H9 (cell line): ENCODE results near the gene KCNA5. TPM values are rescaled to one million over a fixed set of nuclear protein-coding genes. Genes with fewer than 3 reads are reported as not detected.

ENCODE experiments used
- DNase-seq: peaks from one replicate; pipeline ENCODE4 v3.0.0-alpha.2; 2017
- H2AFZ ChIP-seq: one replicate; pipeline ENCODE4 v1.6.1; 2013; ENCODE audit warnings: mild to moderate bottlenecking, low read length, control low read depth, moderate library complexity
- H2AK5ac ChIP-seq: 2 replicates; pipeline ENCODE4 v1.6.1; 2013; ENCODE audit warnings: low read length, control low read depth, mixed read lengths; ENCODE audit not compliant: insufficient read length
- H2BK120ac ChIP-seq: one replicate; pipeline ENCODE4 v1.6.1; 2013; ENCODE audit warnings: low read depth, mild to moderate bottlenecking, low read length, control low read depth, inconsistent platforms; ENCODE audit not compliant: poor library complexity, severe bottlenecking
- H2BK12ac ChIP-seq: 2 replicates; pipeline ENCODE4 v1.6.1; 2013; ENCODE audit warnings: low read length, control low read depth, mixed read lengths, low read depth; ENCODE audit not compliant: insufficient read length
- H2BK15ac ChIP-seq: 2 replicates; pipeline ENCODE4 v1.6.1; 2013; ENCODE audit warnings: low read depth, low read length, control low read depth
- H2BK20ac ChIP-seq: one replicate; pipeline ENCODE4 v1.6.1; 2013; ENCODE audit warnings: low read depth, mild to moderate bottlenecking, low read length, control low read depth, inconsistent platforms; ENCODE audit not compliant: poor library complexity, severe bottlenecking
- H2BK5ac ChIP-seq: 2 replicates; pipeline ENCODE4 v1.6.1; 2013; ENCODE audit warnings: low read length, control low read depth, mixed read lengths; ENCODE audit not compliant: insufficient read length
- H3K14ac ChIP-seq: 2 replicates; pipeline ENCODE4 v1.6.1; 2013; ENCODE audit warnings: low read length, control low read depth; ENCODE audit not compliant: insufficient read depth
- H3K18ac ChIP-seq: 2 replicates; pipeline ENCODE4 v1.6.1; 2013; ENCODE audit warnings: low read depth, mild to moderate bottlenecking, mixed read lengths, low read length, control low read depth; ENCODE audit not compliant: insufficient read length
- H3K23ac ChIP-seq: 2 replicates; pipeline ENCODE4 v1.6.1; 2013; ENCODE audit warnings: low read length, control low read depth, mixed read lengths, low read depth; ENCODE audit not compliant: insufficient read length
- H3K23me2 ChIP-seq: 2 replicates; pipeline ENCODE4 v1.6.1; 2013; ENCODE audit warnings: low read depth, mild to moderate bottlenecking, mixed read lengths, low read length, control low read depth; ENCODE audit not compliant: insufficient read length, poor library complexity, severe bottlenecking
- H3K27ac ChIP-seq: 2 replicates; pipeline ENCODE4 v1.5.1; 2013; ENCODE audit warnings: low read length, control low read depth, mixed read lengths, low read depth; ENCODE audit not compliant: insufficient read length
- H3K27me3 ChIP-seq: 2 replicates; pipeline ENCODE4 v1.6.1; 2013; ENCODE audit warnings: low read length, control low read depth, inconsistent platforms; ENCODE audit not compliant: insufficient read depth
- H3K4ac ChIP-seq: 2 replicates; pipeline ENCODE4 v1.6.1; 2013; ENCODE audit warnings: low read depth, mild to moderate bottlenecking, control low read depth, inconsistent platforms, low read length, moderate library complexity
- H3K4me1 ChIP-seq: 2 replicates; pipeline ENCODE4 v1.6.1; 2013; ENCODE audit warnings: low read length, control low read depth, inconsistent platforms; ENCODE audit not compliant: insufficient read depth
- H3K4me2 ChIP-seq: 2 replicates; pipeline ENCODE4 v1.6.1; 2013; ENCODE audit warnings: low read length, control low read depth, mixed read lengths; ENCODE audit not compliant: insufficient read length, insufficient read depth
- H3K56ac ChIP-seq: 2 replicates; pipeline ENCODE4 v1.6.1; 2013; ENCODE audit warnings: low read depth, mild to moderate bottlenecking, mixed read lengths, low read length, control low read depth; ENCODE audit not compliant: insufficient read length
- H3K79me1 ChIP-seq: 2 replicates; pipeline ENCODE4 v1.6.1; 2013; ENCODE audit warnings: low read depth, mild to moderate bottlenecking, moderate library complexity, low read length, control low read depth, inconsistent platforms; ENCODE audit not compliant: insufficient read depth, poor library complexity, severe bottlenecking
- H3K79me2 ChIP-seq: 2 replicates; pipeline ENCODE4 v1.6.1; 2013; ENCODE audit warnings: low read length, control low read depth, inconsistent platforms; ENCODE audit not compliant: insufficient read depth
- H3K9ac ChIP-seq: 2 replicates; pipeline ENCODE4 v1.6.1; 2013; ENCODE audit warnings: low read length, control low read depth, mixed read lengths; ENCODE audit not compliant: insufficient read length; ENCODE audit errors: extremely low read depth
- H3K9me3 ChIP-seq: one replicate; pipeline ENCODE4 v1.6.1; 2013; ENCODE audit warnings: low read depth, low read length, inconsistent platforms; ENCODE audit not compliant: control insufficient read depth
- H3T11ph ChIP-seq: one replicate; pipeline ENCODE4 v1.6.1; 2013; ENCODE audit warnings: mild to moderate bottlenecking, low read length, control low read depth, inconsistent platforms
- H4K20me1 ChIP-seq: one replicate; pipeline ENCODE4 v1.6.1; 2013; ENCODE audit not compliant: control insufficient read depth, insufficient read length, insufficient read depth
- H4K5ac ChIP-seq: 2 replicates; pipeline ENCODE4 v1.6.1; 2013; ENCODE audit warnings: low read depth, mild to moderate bottlenecking, mixed read lengths, low read length, control low read depth; ENCODE audit not compliant: insufficient read length
- H4K8ac ChIP-seq: replicated peaks from 2 replicates; pipeline ENCODE4 v1.6.1; 2013; ENCODE audit warnings: low read length, control low read depth, mixed read lengths, low read depth; ENCODE audit not compliant: insufficient read length
- H4K91ac ChIP-seq: 2 replicates; pipeline ENCODE4 v1.6.1; 2013; ENCODE audit warnings: low read depth, mild to moderate bottlenecking, moderate library complexity, mixed read lengths, low read length, control low read depth; ENCODE audit not compliant: insufficient read length
- H3K27ac Mint-ChIP-seq, 3 experiments: 2 replicates in 2 of 3; 3 replicates in 1 of 3; pipeline ENCODE4 v1.8.0; 2020 to 2021; ENCODE audit warnings: mixed read lengths in 3 of 3, mild to moderate bottlenecking in 1 of 3, moderate library complexity in 1 of 3
- H3K27me3 Mint-ChIP-seq: 2 replicates; pipeline ENCODE4 v1.8.0; 2021; ENCODE audit warnings: low read depth, mild to moderate bottlenecking, moderate library complexity, mixed read lengths
- H3K36me3 Mint-ChIP-seq, 3 experiments: 2 replicates in 2 of 3; 3 replicates in 1 of 3; pipeline ENCODE4 v1.8.0; 2020 to 2021; ENCODE audit warnings: low read depth in 3 of 3, mixed read lengths in 3 of 3; ENCODE audit not compliant: insufficient read depth in 1 of 3
- H3K4me1 Mint-ChIP-seq, 2 experiments: 2 replicates each; pipeline ENCODE4 v1.8.0; 2020; ENCODE audit warnings: mixed read lengths in 2 of 2
- H3K4me3 Mint-ChIP-seq, 2 experiments: 2 replicates in 1 of 2; 3 replicates in 1 of 2; pipeline ENCODE4 v1.8.0; 2020 to 2021; ENCODE audit warnings: mild to moderate bottlenecking in 2 of 2, mixed read lengths in 2 of 2, moderate library complexity in 1 of 2
- H3K9me3 Mint-ChIP-seq, 2 experiments: 2 replicates in 1 of 2; 3 replicates in 1 of 2; pipeline ENCODE4 v1.8.0; 2020; ENCODE audit warnings: mild to moderate bottlenecking in 2 of 2, mixed read lengths in 2 of 2, moderate library complexity in 1 of 2
- WGBS: extraction: QIAGEN DNeasy Blood & Tissue Kit; methylation state at CpG from one replicate; pipeline ENCODE4 v1.1.7; 2013; ENCODE audit warnings: missing lambda C conversion rate, low lambda C conversion rate, mixed read lengths; ENCODE audit not compliant: insufficient read length; ENCODE audit errors: extremely low coverage; 5-methylcytosine and 5-hydroxymethylcytosine counted together
- total RNA-seq: library from RNA; stranded (reverse); gene quantifications from 2 replicates; pipeline ENCODE4 v1.2.1, GENCODE V29; 2021
- TF ChIP-seq, protein P1 (sequence below): fragments of 200-600 bp; sonication (generic); conservative IDR thresholded peaks from 3 replicates; pipeline ENCODE4 v1.8.0; 2021; ENCODE audit warnings: antibody characterized with exemption, mild to moderate bottlenecking

KCNA5 gene
- total RNA-seq, 1 experiment from 2014 or later, result 0.22 TPM

DNA sequence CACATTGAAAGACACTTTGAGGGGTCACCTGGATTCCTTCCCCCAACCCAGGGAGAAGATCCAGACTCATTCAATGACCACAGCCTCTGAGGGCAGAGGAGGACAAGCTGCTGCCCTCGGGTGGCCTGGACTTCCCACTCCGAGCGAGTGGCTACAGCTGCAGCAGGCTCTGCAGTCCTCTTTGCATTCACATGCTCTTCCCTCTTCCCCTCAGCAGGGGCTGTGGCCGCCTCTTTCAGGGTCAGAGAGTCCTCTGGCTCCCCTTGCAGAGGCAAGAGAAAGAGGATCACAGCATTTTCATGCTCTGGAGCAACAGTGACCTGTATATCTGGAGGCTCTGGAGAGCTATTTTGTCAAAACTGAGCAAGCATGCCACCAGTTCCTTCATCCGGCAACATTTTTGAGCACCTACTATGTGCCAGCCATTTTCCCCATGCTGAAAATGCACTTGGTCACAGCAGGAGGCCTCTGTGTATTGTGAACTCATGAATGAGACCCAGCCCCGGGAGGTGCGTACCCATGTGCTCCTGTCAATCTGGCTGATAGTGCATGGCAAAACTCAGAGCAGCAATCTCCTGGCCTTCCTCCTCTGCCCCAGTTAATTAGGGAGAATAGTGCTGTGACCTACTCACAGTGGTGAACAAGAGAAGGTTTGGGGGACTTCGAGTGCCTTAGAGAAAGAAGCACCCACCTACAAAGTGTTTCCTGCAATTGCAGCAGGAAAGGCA lies 42.9 kb upstream of the KCNA5 start:
- TF ChIP-seq, protein P1, sequence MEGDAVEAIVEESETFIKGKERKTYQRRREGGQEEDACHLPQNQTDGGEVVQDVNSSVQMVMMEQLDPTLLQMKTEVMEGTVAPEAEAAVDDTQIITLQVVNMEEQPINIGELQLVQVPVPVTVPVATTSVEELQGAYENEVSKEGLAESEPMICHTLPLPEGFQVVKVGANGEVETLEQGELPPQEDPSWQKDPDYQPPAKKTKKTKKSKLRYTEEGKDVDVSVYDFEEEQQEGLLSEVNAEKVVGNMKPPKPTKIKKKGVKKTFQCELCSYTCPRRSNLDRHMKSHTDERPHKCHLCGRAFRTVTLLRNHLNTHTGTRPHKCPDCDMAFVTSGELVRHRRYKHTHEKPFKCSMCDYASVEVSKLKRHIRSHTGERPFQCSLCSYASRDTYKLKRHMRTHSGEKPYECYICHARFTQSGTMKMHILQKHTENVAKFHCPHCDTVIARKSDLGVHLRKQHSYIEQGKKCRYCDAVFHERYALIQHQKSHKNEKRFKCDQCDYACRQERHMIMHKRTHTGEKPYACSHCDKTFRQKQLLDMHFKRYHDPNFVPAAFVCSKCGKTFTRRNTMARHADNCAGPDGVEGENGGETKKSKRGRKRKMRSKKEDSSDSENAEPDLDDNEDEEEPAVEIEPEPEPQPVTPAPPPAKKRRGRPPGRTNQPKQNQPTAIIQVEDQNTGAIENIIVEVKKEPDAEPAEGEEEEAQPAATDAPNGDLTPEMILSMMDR, result no peak
- no peaks in the 10 kb centered on the region for H3K36me3 Mint-ChIP-seq
- no peaks in the 10 kb centered on the region for H3K79me2 ChIP-seq
- no peak overlapping the region for H3K9ac ChIP-seq
- no peak overlapping the region for H3K27ac Mint-ChIP-seq
- no peak overlapping the region for H3K4me3 Mint-ChIP-seq
- H3K4ac ChIP-seq, result no peak overlapping the region
- no peak overlapping the region for H3K14ac ChIP-seq
- no peak overlapping the region for H3K56ac ChIP-seq
- H3K23me2 ChIP-seq, result no peaks in the 10 kb centered on the region
- no peak overlapping the region for H2AFZ ChIP-seq
- no peak for DNase-seq
- no peak overlapping the region for H2BK120ac ChIP-seq
- no peak overlapping the region for H2AK5ac ChIP-seq
- no peaks in the 10 kb centered on the region for H3K9me3 ChIP-seq
- H3K18ac ChIP-seq, result no peak overlapping the region
- H3K4me1 ChIP-seq, result no peaks in the 10 kb centered on the region
- H3K27me3 Mint-ChIP-seq, result peaks cover 25% of the 10 kb centered on the region
- no peaks in the 10 kb centered on the region for H3K27me3 ChIP-seq
- H3K79me1 ChIP-seq, result no peaks in the 10 kb centered on the region
- no peak overlapping the region for H3K23ac ChIP-seq
- H3T11ph ChIP-seq, result no peak overlapping the region
- no peaks in the 10 kb centered on the region for H4K20me1 ChIP-seq
- no peak overlapping the region for H4K8ac ChIP-seq
- H3K4me2 ChIP-seq, result no peak overlapping the region
- H2BK5ac ChIP-seq, result no peak overlapping the region
- no peak overlapping the region for H3K27ac ChIP-seq
- no peak overlapping the region for H2BK12ac ChIP-seq
- no peak overlapping the region for H2BK20ac ChIP-seq
- H2BK15ac ChIP-seq, result no peak overlapping the region
- H3K4me1 Mint-ChIP-seq, result peaks cover 9 to 11% of the 10 kb centered on the region in 2 experiments
- WGBS, result no CpG with 5 or more reads among the region's 8 CpGs
- no peak overlapping the region for H4K91ac ChIP-seq
- H3K9me3 Mint-ChIP-seq, result no peaks in the 10 kb centered on the region
- H4K5ac ChIP-seq, result no peak overlapping the region
